Bronchial epithelial cell (primary cell): ENCODE results near the gene SLC7A10. TPM values are rescaled to one million over a fixed set of nuclear protein-coding genes. Genes with fewer than 3 reads are reported as not detected.

Experiments
- DNase-seq: peaks from one replicate; pipeline ENCODE4 v3.0.0-alpha.2; 2010; ENCODE audit warnings: low read depth
- FAIRE-seq: peaks from 2 replicates; lab custom pipeline; 2011; peaks lifted over from hg19 to GRCh38; lab: Jason Lieb, UNC
- H3K27me3 ChIP-seq: 2 replicates; pipeline ENCODE4 v1.5.1; 2011; ENCODE audit warnings: low read length; ENCODE audit not compliant: control insufficient read depth, insufficient read depth
- H3K36me3 ChIP-seq: 2 replicates; pipeline ENCODE4 v1.5.1; 2011; ENCODE audit warnings: low read length; ENCODE audit not compliant: control insufficient read depth, insufficient read depth
- H3K4me3 ChIP-seq: 2 replicates; pipeline ENCODE4 v1.5.1; 2011; ENCODE audit warnings: mild to moderate bottlenecking, low read depth, low read length, control low read depth
- CTCF ChIP-seq: IDR thresholded peaks from 2 replicates; pipeline ENCODE4 v1.5.1; 2011; ENCODE audit warnings: mild to moderate bottlenecking, moderate library complexity, low read length, control low read depth, inconsistent platforms; ENCODE audit not compliant: insufficient read depth, severe bottlenecking
- total RNA-seq: library from RNA; depleted of rRNA; stranded (reverse); fragments of >200 nt; gene quantifications from 2 replicates; pipeline ENCODE4 v1.2.1, GENCODE V29; 2014

SLC7A10 gene
- total RNA-seq, 1 donor from 2014 or later: not detected

- peaks cover 23% of the 10 kb centered on the region for H3K27me3 ChIP-seq
- peak; percentile 5 for DNase-seq
- FAIRE-seq: no peak
- H3K36me3 ChIP-seq: no peaks in the 10 kb centered on the region
- H3K4me3 ChIP-seq: no peak overlapping the region
- TF ChIP-seq CTCF: no peak
These were observed 4.0 kb downstream of the SLC7A10 start for GRCh38 chr19:33221638-33222037.

DNA sequence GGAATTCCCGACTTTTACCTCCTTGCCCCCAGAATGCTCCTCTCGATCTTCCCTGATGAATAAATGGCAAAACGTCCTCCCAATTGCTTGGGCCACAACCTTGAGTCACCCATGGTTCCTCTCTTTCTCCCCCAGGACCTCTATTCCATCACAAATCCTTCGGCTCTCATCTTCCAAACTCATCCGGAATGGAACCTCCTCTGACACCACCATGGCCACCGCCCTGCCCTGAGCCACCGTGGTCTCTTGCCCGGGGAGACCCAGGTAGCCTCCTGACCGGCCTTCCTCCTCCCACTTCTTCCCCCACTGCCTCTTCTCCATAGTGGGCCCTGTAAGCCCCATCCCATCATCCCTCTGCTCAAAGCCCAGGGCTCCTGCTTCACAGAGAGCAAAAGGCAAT is 4.9 kb downstream of the SLC7A10 start:
- Histone ChIP-seq H3K36me3 (no peaks in the 10 kb centered on the region), H3K4me3 (no peak overlapping the region), H3K27me3 (peaks cover 16% of the 10 kb centered on the region)
- no peak for TF ChIP-seq CTCF
- FAIRE-seq (no peak), DNase-seq (no peak)

- H3K36me3 ChIP-seq: no peaks in the 10 kb centered on the region
- no peak overlapping the region for H3K4me3 ChIP-seq
- FAIRE-seq (no peak), DNase-seq (no peak)
- no peak for TF ChIP-seq CTCF
- peaks cover 13% of the 10 kb centered on the region for H3K27me3 ChIP-seq
These were observed 5.5 kb downstream of the SLC7A10 start for GRCh38 chr19:33220115-33220514.

GRCh38 chr19:33219261-33219815 is 6.3 kb downstream of the SLC7A10 start:
- peak; percentile 16 for TF ChIP-seq CTCF
- H3K36me3 ChIP-seq: no peaks in the 10 kb centered on the region
- peaks cover 5% of the 10 kb centered on the region for H3K27me3 ChIP-seq
- FAIRE-seq (no peak), DNase-seq (no peak)
- no peak overlapping the region for H3K4me3 ChIP-seq

DNA sequence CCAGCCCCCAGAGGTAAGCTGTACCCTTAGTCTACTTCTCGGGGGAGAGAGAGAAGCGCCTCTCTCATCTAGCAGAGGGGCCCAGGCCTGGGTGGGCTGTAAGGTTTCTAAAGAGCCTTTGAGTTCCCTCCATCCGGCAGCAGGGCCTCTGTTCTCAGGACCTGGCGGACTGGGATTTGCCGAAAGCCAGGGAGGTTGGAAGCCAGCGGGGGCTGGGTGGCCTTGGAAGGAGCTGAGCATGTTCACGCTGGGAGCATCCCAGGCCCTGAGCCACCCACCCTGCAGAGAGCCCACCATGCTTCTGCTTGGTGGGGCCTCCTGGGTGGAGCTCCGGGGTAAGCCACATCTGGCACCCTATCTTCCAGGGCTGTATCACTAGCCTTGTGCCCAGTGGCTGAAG is 7.8 kb downstream of the SLC7A10 start:
- Histone ChIP-seq H3K4me3 (no peak overlapping the region), H3K27me3 (no peaks in the 10 kb centered on the region), H3K36me3 (no peaks in the 10 kb centered on the region)
- no peak for TF ChIP-seq CTCF
- FAIRE-seq (no peak), DNase-seq (no peak)
